Smooth muscle cell (in vitro differentiated cells): ENCODE results near the gene ZNF385A. TPM values are rescaled to one million over a fixed set of nuclear protein-coding genes. Genes with fewer than 3 reads are reported as not detected.

ENCODE experiments used
- DNase-seq: peaks from one replicate; lab custom pipeline; 2025; ENCODE audit not compliant: unreplicated experiment; lab: John Stamatoyannopoulos, UW
- H2AFZ ChIP-seq: fragments of 200-600 bp; sonication (generic); 2 replicates; pipeline ENCODE4 v1.6.0; 2016; ENCODE audit warnings: antibody characterized with exemption, low read depth, mild to moderate bottlenecking
- H3F3A ChIP-seq: fragments of 200-600 bp; sonication (generic); 2 replicates; pipeline ENCODE4 v1.6.0; 2017; ENCODE audit warnings: antibody characterized with exemption, low read depth
- H3K27ac ChIP-seq: fragments of 200-600 bp; sonication (generic); 2 replicates; pipeline ENCODE4 v1.5.1; 2016; ENCODE audit warnings: low read depth, mild to moderate bottlenecking
- H3K27me3 ChIP-seq: fragments of 200-600 bp; sonication (generic); 2 replicates; pipeline ENCODE4 v1.6.1; 2016; ENCODE audit warnings: low read depth, mild to moderate bottlenecking
- H3K36me3 ChIP-seq: fragments of 200-600 bp; sonication (generic); 2 replicates; pipeline ENCODE4 v1.5.1; 2016; ENCODE audit warnings: low read depth
- H3K4me1 ChIP-seq: fragments of 200-600 bp; sonication (generic); 2 replicates; pipeline ENCODE4 v1.5.1; 2016; ENCODE audit warnings: low read depth
- H3K4me2 ChIP-seq: fragments of 200-600 bp; sonication (generic); 2 replicates; pipeline ENCODE4 v1.6.0; 2016; ENCODE audit warnings: mild to moderate bottlenecking
- H3K4me3 ChIP-seq: fragments of 200-600 bp; sonication (generic); 2 replicates; pipeline ENCODE4 v1.5.1; 2016; ENCODE audit warnings: mild to moderate bottlenecking
- H3K79me2 ChIP-seq: fragments of 200-600 bp; sonication (generic); 2 replicates; pipeline ENCODE4 v1.6.0; 2016; ENCODE audit warnings: low read depth, mild to moderate bottlenecking
- H3K9ac ChIP-seq: fragments of 200-600 bp; sonication (generic); 2 replicates; pipeline ENCODE4 v1.6.0; 2016; ENCODE audit warnings: low read depth
- H3K9me3 ChIP-seq: fragments of 200-600 bp; sonication (generic); replicated peaks from 2 replicates; pipeline ENCODE4 v1.5.1; 2016; ENCODE audit warnings: low read depth
- H4K20me1 ChIP-seq: fragments of 200-600 bp; sonication (generic); 2 replicates; pipeline ENCODE4 v1.6.0; 2016; ENCODE audit warnings: low read depth
- CTCF ChIP-seq: fragments of 200-600 bp; sonication (generic); IDR thresholded peaks from 2 replicates; pipeline ENCODE4 v1.5.1; 2017; ENCODE audit warnings: borderline replicate concordance, mild to moderate bottlenecking, antibody characterized with exemption; ENCODE audit not compliant: insufficient read depth, poor library complexity, severe bottlenecking
- WGBS: methylation state at CpG from one replicate; pipeline ENCODE4 v1.1.7; 2016; ENCODE audit warnings: low lambda C conversion rate; 5-methylcytosine and 5-hydroxymethylcytosine counted together
- polyA plus RNA-seq: library from polyadenylated mRNA; unstranded; fragments of >200 nt; fragmentation: Nextera tagmentation; extraction: Ambion mirVana; gene quantifications from 2 replicates; pipeline ENCODE4 v1.2.1, GENCODE V29; 2016
- total RNA-seq: library from RNA; depleted of rRNA; stranded (reverse); fragments of >200 nt; gene quantifications from 2 replicates; pipeline ENCODE4 v1.2.3, GENCODE V29; 2014

The ZNF385A gene
- total and polyA plus RNA-seq, 2 experiments from 2014 or later, result 6.5 to 20.2 TPM

- Histone ChIP-seq H3K27ac (no peak overlapping the region), H3K4me2 (no peak overlapping the region), H2AFZ (no peak overlapping the region), H3K9me3 (no peaks in the 10 kb centered on the region), H3K4me3 (no peak overlapping the region), H3K4me1 (peaks cover 9% of the 10 kb centered on the region), H3F3A (peaks cover 5% of the 10 kb centered on the region), H3K9ac (no peak overlapping the region), H3K27me3 (no peaks in the 10 kb centered on the region), H4K20me1 (peaks cover 49% of the 10 kb centered on the region), H3K79me2 (no peaks in the 10 kb centered on the region), H3K36me3 (no peaks in the 10 kb centered on the region)
- 91% methylated on average over 6 of the region's 6 CpGs for WGBS
- no peak for TF ChIP-seq CTCF
- no peak for DNase-seq
Observed at GRCh38 chr12:54377797-54378515, 6.6 kb downstream of the ZNF385A start.

GRCh38 chr12:54377007-54377406, 7.5 kb downstream of the ZNF385A start:
- Histone ChIP-seq H3K4me3 (no peak overlapping the region), H3K9ac (no peak overlapping the region), H3F3A (peaks cover 5% of the 10 kb centered on the region), H3K9me3 (no peaks in the 10 kb centered on the region), H3K79me2 (no peaks in the 10 kb centered on the region), H3K4me2 (no peak overlapping the region), H3K4me1 (peaks cover 9% of the 10 kb centered on the region), H4K20me1 (peaks cover 49% of the 10 kb centered on the region), H3K27ac (no peak overlapping the region), H3K36me3 (no peaks in the 10 kb centered on the region), H3K27me3 (no peaks in the 10 kb centered on the region), H2AFZ (no peak overlapping the region)
- WGBS, result 67% methylated on average over 2 of the region's 2 CpGs
- TF ChIP-seq CTCF, result no peak
- DNase-seq, result no peak

GRCh38 chr12:54376596-54376995, 7.9 kb downstream of the ZNF385A start:
- H4K20me1 ChIP-seq, result peaks cover 49% of the 10 kb centered on the region
- peaks cover 5% of the 10 kb centered on the region for H3F3A ChIP-seq
- H3K79me2 ChIP-seq, result no peaks in the 10 kb centered on the region
- H3K4me3 ChIP-seq, result no peak overlapping the region
- no peaks in the 10 kb centered on the region for H3K36me3 ChIP-seq
- no peaks in the 10 kb centered on the region for H3K9me3 ChIP-seq
- WGBS, result 70% methylated on average over 4 of the region's 4 CpGs
- no peak for DNase-seq
- no peak overlapping the region for H3K27ac ChIP-seq
- no peaks in the 10 kb centered on the region for H3K27me3 ChIP-seq
- H2AFZ ChIP-seq, result no peak overlapping the region
- peaks cover 9% of the 10 kb centered on the region for H3K4me1 ChIP-seq
- TF ChIP-seq CTCF, result no peak
- no peak overlapping the region for H3K9ac ChIP-seq
- no peak overlapping the region for H3K4me2 ChIP-seq

- no peaks in the 10 kb centered on the region for H3K27me3 ChIP-seq
- no peak overlapping the region for H3K9ac ChIP-seq
- WGBS, result 90% methylated on average over 2 of the region's 2 CpGs
- H2AFZ ChIP-seq, result no peak overlapping the region
- DNase-seq, result no peak
- H3K9me3 ChIP-seq, result no peaks in the 10 kb centered on the region
- H4K20me1 ChIP-seq, result peaks cover 43% of the 10 kb centered on the region
- peaks cover 5% of the 10 kb centered on the region for H3F3A ChIP-seq
- no peak overlapping the region for H3K27ac ChIP-seq
- H3K4me3 ChIP-seq, result no peak overlapping the region
- H3K79me2 ChIP-seq, result no peaks in the 10 kb centered on the region
- H3K4me2 ChIP-seq, result no peak overlapping the region
- H3K4me1 ChIP-seq, result peaks cover 14% of the 10 kb centered on the region
- TF ChIP-seq CTCF, result no peak
- H3K36me3 ChIP-seq, result no peaks in the 10 kb centered on the region
Observed at GRCh38 chr12:54375259-54375579, 9.3 kb downstream of the ZNF385A start.
